Neural crest cell (in vitro differentiated cells): Measurements from ENCODE around the gene CLRN2. TPM values are rescaled to one million over a fixed set of nuclear protein-coding genes. Genes with fewer than 3 reads are reported as not detected.

ENCODE experiments used
- DNase-seq: peaks from one replicate; pipeline ENCODE4 v3.0.0; 2021; ENCODE audit warnings: low read depth, mixed read lengths, low spot score
- H3K27ac Mint-ChIP-seq: one replicate; pipeline ENCODE4 v1.8.0; 2021; ENCODE audit warnings: mild to moderate bottlenecking, mixed read lengths; ENCODE audit not compliant: unreplicated experiment
- H3K27me3 Mint-ChIP-seq: 2 replicates; pipeline ENCODE4 v1.8.0; 2021; ENCODE audit warnings: low read depth, mild to moderate bottlenecking, mixed read lengths
- H3K36me3 Mint-ChIP-seq: 2 replicates; pipeline ENCODE4 v1.8.0; 2021; ENCODE audit warnings: low read depth, mild to moderate bottlenecking, mixed read lengths
- H3K4me1 Mint-ChIP-seq: 2 replicates; pipeline ENCODE4 v1.8.0; 2021; ENCODE audit warnings: mixed read lengths
- H3K4me3 Mint-ChIP-seq: one replicate; pipeline ENCODE4 v1.8.0; 2021; ENCODE audit warnings: mild to moderate bottlenecking, mixed read lengths
- H3K9me3 Mint-ChIP-seq: 2 replicates; pipeline ENCODE4 v1.8.0; 2021; ENCODE audit warnings: mixed read lengths
- total RNA-seq: library from RNA; stranded (reverse); gene quantifications from 2 replicates; pipeline ENCODE4 v1.2.1, GENCODE V29; 2021
- TF ChIP-seq, protein P1 (sequence below): fragments of 200-600 bp; sonication (generic); conservative IDR thresholded peaks from 2 replicates; pipeline ENCODE4 v1.5.0; 2021; ENCODE audit warnings: antibody characterized with exemption, mild to moderate bottlenecking

CLRN2 gene
- total RNA-seq, 1 donor from 2014 or later = not detected

DNA sequence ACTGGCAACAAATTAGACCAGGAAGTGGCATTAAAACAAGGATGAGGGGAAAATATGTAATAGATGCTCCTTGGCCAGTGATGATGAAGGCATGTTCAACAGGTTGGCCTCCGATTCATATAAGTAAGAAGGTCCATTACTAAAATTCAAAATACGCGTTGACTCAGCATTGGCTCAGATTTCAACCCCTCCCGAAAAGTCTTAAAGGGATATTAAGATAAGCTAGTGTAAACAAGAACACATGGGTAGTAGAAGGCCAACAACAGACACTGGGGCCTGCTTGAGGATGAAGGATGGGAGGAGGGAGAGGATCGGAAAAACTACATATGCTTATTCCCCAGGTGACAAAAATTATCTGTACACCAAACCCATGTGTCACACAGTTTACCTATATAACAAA is 42.9 kb downstream of the CLRN2 start:
- Mint-ChIP-seq H3K4me1 (no peaks in the 10 kb centered on the region), H3K27ac (no peak overlapping the region), H3K4me3 (no peak overlapping the region), H3K9me3 (no peaks in the 10 kb centered on the region), H3K36me3 (no peaks in the 10 kb centered on the region), H3K27me3 (peaks cover 11% of the 10 kb centered on the region)
- TF ChIP-seq, protein P1, sequence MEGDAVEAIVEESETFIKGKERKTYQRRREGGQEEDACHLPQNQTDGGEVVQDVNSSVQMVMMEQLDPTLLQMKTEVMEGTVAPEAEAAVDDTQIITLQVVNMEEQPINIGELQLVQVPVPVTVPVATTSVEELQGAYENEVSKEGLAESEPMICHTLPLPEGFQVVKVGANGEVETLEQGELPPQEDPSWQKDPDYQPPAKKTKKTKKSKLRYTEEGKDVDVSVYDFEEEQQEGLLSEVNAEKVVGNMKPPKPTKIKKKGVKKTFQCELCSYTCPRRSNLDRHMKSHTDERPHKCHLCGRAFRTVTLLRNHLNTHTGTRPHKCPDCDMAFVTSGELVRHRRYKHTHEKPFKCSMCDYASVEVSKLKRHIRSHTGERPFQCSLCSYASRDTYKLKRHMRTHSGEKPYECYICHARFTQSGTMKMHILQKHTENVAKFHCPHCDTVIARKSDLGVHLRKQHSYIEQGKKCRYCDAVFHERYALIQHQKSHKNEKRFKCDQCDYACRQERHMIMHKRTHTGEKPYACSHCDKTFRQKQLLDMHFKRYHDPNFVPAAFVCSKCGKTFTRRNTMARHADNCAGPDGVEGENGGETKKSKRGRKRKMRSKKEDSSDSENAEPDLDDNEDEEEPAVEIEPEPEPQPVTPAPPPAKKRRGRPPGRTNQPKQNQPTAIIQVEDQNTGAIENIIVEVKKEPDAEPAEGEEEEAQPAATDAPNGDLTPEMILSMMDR = no peak
- DNase-seq = no peak

DNA sequence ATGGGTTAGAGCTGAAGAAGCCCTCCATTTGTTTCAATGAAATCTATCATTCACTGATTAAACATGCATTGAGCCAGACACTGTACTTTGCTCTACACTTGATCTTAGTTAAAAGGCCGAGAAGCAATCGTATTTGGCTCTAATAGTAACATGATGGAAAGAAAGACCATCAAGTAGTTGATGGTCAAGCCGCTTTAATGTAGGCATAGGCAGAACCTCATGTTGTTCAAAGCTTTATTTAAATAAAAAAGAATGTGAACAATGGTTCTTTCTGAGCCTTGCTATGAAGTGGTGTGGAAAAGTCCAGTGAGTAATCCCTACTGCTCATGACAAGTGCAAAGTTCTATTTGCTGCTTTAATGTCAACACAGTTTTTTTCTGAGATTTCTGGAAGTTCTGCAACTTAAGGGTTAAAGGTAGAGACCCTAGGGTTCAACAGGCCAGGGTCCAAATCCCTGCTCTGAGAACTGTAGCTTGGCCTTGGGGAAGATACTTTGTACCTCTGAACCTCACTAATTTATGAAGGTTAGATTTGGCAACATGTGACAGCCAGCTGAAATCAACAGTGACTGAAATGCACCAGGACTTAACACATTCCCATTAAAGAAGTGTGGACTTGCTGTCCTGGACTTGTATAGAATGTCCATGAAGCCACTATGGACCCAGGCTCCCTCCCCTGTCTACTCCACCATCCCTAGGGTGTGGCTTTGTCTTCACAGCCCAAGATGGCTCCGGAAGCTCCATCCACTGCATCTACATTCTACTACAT is 44.2 kb downstream of the CLRN2 start:
- Mint-ChIP-seq H3K36me3 (no peaks in the 10 kb centered on the region), H3K4me3 (no peak overlapping the region), H3K9me3 (no peaks in the 10 kb centered on the region), H3K27me3 (peaks cover 11% of the 10 kb centered on the region), H3K4me1 (no peaks in the 10 kb centered on the region), H3K27ac (no peak overlapping the region)
- TF ChIP-seq, protein P1 = no peak
- no peak for DNase-seq

DNA sequence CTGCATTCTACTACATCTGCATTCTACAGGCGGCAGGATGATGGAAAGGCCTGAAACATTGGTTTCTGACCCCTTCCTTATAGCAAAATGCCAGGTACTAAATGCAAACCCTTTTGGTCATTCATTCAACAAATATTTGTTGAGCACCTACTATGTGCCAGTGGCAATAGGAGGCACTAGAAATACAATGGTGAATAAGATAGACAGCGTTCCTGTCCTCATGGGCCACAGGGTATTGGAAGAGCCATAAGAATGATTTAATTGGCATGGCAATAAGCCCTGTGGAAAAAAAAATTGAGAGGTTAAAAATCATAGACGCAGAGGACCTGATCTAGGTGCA is 44.7 kb downstream of the CLRN2 start:
- Mint-ChIP-seq H3K36me3 (no peaks in the 10 kb centered on the region), H3K27me3 (peaks cover 11% of the 10 kb centered on the region), H3K4me3 (no peak overlapping the region), H3K9me3 (no peaks in the 10 kb centered on the region), H3K4me1 (no peaks in the 10 kb centered on the region), H3K27ac (no peak overlapping the region)
- TF ChIP-seq, protein P1 = no peak
- DNase-seq = no peak

DNA sequence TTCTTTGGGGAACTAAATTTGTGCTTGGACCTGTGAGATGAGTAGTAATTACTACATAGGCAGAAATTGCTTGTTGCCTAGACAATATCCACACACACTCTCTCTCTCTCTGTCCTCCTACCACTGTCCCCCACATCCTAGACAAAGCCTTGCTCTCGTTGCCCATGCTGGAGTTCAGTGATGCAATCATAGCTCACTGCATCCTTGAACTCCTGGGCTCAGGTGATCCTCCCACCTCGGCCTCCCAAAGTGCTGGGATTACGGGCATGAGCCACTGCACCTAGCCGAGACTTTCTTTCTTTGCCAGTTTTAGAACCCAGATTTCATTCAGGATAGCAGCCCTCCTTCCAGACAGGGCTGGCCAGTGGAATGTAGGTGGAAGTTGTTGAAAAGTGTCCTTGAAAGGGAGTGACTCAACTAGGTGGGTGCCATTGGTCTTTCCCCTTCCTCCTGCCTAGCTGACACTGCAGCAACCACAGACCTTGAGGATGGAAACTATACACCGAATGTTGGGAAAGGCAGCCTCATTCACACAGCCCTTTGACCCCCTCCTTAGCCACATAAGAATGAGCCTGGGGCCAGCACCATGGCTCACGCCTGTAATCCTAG is 45.2 kb downstream of the CLRN2 start:
- no peaks in the 10 kb centered on the region for H3K36me3 Mint-ChIP-seq
- H3K27ac Mint-ChIP-seq = no peak overlapping the region
- no peak for DNase-seq
- no peak overlapping the region for H3K4me3 Mint-ChIP-seq
- TF ChIP-seq, protein P1 = no peak
- no peaks in the 10 kb centered on the region for H3K9me3 Mint-ChIP-seq
- peaks cover 6% of the 10 kb centered on the region for H3K27me3 Mint-ChIP-seq
- H3K4me1 Mint-ChIP-seq = no peaks in the 10 kb centered on the region

DNA sequence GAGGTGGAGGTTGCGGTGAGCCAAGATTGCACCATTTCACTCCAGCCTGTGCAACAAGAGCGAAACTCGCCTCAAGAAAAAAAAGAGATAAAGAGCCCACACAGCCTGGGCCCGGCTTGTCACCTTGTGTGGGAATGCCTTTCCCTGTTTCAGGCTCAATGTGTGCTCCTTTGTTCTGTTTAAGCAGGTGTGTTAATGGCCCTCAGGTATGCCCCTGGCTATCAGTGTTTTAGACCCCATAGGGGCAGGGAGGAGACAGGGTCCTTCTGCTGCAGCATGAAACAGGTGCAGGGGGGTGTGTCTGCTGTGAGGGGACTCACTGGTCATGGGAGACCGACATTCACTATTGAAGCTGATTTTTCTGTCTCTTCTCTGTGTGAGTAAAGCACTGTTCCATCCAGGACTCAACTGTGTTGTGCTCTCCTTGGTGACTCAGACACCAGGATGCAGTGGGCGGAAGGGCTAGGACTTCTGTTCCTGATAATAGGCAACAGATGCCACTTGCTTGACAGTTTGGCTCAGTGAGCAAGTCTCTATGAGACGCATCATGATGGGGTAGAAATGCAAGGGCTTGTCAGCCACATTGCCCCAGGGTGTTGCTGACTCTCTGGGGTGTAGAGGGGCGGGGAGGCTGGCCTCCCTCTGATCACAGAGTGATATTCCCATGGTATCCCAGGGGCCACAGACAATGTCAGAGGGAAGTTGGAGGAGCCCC is 46.4 kb downstream of the CLRN2 start:
- H3K27me3 Mint-ChIP-seq = no peaks in the 10 kb centered on the region
- no peaks in the 10 kb centered on the region for H3K4me1 Mint-ChIP-seq
- no peaks in the 10 kb centered on the region for H3K9me3 Mint-ChIP-seq
- no peaks in the 10 kb centered on the region for H3K36me3 Mint-ChIP-seq
- TF ChIP-seq, protein P1 = no peak
- H3K4me3 Mint-ChIP-seq = no peak overlapping the region
- no peak overlapping the region for H3K27ac Mint-ChIP-seq
- DNase-seq = no peak
